HG02571 (cell line): Measurements from ENCODE around the gene TTYH2.

Source experiments
- ATAC-seq: cut with Tn5 transposase; IDR thresholded peaks from one replicate; pipeline ENCODE4 v1.9.1; 2021; ENCODE audit warnings: mild to moderate bottlenecking, moderate library complexity; ENCODE audit not compliant: unreplicated experiment

The TTYH2 gene

DNA sequence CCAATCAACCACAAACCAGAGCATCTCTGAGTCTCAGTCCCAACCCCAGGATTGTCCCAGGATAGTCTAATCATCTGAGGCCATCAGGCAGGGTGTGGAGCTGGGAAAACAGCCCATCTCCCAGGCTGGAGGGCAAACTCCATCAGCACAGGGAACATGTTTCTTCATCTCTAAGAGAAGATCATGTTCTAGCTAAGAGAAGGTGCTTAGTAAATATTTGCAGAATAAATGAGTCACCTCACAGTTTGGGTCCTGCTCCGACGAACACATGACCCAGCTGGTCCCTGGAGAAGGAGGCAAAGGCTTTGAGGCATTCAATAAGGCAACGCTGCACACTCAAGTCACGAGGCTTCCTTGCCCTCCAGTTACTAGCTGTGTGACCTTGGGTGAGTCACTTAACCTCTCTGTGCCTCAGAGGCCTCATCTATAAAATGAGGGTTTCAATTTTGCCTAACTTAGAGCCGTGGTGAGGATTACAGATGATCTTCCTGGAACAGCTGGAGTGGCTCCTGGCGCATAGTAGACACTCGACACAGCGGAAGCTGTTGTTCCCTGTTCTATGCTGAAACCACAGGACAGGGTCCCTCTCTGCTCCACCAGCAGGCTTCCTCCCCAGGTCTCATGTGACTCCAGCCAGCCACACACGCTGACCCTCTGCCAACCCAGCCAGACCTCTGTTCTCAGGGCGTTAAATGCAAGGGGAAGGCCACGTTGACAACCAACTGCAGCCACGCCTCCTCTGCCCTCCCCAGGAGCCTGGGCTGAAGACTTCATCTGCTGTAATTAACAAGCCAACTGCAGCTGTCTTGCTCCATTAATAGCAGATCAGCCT lies 20.2 kb upstream of the TTYH2 start:
- ATAC-seq, result no peak

DNA sequence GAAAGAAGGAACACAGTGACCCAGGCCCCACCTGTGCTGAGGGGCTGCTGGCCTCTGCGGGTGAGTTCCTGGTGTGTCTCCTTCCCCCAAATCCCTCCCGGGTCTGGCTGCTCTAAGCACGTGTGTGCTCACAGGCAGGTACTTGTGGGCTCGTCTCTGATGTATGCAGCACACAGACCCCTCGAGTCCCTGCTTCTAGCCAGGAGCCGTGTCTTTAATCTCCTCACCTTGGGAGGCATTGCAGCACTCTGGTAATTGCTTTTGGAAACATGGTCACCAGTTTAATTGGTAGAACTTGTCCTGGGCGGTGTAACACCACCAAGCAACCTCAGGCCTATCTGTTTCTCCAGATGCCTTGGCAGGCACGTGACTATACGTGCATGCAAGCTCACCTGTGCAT lies 18.7 kb upstream of the TTYH2 start:
- ATAC-seq, result no peak

DNA sequence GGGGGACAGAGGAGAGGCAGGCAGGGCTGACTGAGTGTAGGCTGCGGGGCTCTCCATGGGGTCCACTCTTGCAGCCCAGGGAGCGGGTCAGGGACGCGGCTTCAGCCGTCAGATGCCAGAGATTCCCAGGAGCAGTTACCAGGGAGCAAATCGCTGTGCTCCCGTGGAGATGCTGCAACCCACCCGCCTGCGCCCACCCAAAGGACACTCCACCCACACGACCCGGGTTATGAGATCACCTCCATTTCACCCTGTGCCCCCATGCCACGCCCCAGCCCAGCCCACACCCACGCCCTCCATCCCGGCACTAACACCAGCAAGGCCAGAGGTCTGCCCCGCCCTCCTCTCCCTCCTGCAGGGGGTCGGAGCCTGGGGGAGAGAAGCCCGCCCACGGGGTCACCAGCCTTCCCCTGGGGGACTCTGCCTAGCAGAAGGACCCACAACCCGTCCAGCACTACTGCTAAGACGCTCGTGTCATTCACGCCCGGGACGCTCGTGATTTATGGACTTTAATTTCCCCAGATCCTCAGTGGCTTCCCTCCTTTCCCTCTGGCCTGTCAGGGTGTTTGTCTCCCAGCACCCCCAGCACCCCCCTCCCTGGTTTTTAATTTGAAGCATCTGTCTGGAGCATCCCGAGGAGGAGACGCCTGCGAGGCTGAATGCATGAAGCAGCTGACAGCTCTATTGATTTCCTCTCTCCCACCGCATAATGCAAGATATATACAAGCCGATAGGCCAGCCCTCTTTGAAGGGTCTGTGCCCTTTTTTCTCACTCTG lies 16.6 kb upstream of the TTYH2 start:
- ATAC-seq, result no peak

DNA sequence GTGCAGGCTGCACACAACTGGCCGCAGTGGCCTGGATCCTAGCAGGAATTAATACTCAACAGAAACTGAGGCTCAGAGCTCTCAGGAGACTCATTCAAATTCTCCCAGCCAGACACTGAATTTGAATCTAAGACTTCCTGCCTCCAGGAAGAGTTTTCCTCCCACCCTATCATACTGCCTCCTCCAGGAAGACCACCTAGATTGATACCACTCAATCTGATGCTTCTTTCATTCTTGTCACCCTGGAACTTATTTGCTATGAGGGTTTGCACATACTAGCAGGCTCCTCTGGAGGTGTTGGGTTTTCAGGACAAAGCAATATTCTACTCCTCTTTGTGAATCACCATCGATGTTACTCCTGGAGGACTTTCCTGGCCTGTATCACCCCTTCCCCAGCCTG lies 15.6 kb upstream of the TTYH2 start:
- ATAC-seq, result no peak

DNA sequence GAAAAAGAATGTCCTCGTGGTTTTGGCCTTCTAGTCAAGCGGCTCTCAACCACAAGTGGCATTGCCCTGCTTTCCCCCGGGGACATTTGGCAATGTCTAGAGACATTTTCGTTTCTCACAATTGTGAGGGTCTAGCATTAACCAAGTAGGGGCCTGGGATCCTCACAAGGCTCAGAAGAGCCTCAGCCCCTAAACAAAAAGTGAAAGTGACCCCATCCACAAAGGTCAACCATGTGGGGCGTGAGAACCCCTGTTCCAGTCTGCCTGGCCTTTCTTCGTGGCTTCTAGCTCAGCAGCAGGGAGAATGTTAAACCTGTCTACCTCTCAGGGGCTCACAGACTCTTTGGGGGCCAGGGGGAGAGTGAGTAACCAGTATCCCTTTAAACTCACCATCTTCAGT lies 14.7 kb upstream of the TTYH2 start:
- no peak for ATAC-seq

DNA sequence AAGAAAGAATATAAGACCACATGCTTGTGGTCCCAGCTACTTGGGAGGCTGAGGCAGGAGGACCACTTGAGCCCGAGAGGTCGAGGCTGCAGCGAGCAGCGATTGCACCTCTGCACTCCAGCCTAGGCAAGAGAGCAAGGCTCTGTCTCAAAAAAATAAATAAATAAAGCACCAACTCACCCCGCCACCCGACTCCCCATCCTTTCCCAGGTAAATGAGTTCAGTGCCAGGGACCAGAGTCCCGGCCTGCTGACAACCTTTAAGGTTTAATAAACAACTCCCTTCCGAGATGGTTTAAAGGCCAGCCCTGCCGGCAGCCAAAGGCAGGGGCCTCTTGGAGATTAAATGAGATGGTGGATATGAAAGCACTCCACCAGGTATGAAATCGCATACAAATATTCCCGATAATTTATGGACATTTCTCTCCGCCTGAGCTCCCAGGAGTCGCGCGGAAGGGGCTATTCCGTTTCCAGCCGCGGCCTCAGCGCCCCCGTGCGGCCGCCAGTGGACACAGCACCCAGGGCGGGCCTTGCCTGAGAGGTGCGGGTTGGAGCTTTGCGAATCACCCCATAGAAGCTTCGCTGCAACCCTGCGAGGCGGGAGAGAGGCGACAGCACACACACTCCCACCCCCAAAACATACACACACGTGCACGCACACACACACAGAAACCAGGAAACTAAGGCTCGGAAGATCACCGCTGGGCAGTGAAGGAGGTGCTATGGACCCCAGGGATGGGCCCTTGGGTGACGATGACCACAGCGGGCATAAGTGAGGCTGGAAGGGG lies 13.9 kb upstream of the TTYH2 start:
- no peak for ATAC-seq

DNA sequence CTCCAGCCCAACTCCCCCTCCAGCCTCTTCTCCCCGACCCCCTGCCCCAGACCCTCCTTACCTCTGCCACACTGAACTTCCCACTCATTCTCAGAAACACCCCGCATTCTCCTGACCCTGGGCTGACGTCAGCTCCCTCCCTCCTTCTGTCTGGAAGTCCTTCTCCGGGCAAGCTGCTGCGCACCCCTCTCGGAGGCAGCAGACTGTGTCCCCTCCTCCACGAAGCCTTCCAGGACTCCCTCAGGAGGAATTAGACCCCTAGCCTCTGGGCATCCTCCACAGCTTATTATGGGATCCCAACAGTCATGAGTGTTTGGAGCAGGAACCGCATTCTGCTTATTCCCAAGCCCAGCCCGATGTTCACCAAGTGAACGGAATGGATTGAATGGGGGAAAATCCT lies 13.3 kb upstream of the TTYH2 start:
- no peak for ATAC-seq

DNA sequence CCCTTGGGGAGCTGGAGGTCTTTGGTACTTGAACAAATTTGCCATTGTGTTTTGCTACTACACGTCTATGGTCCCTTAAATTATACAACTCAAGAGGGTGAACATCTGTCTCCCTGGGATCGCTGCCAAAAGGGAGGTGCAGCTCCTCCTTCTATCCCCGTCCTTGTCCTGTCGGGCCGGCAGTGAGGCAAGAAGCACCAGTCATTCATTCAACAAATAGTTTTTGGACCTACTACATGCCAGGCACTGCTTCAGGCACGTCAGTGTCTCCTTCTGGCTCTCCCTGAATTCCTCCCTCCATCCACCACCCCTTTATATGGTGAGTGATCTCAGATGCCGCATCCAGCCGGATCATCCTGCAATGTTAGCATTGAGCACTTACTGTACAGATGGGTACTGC lies 12.1 kb upstream of the TTYH2 start:
- no peak for ATAC-seq

DNA sequence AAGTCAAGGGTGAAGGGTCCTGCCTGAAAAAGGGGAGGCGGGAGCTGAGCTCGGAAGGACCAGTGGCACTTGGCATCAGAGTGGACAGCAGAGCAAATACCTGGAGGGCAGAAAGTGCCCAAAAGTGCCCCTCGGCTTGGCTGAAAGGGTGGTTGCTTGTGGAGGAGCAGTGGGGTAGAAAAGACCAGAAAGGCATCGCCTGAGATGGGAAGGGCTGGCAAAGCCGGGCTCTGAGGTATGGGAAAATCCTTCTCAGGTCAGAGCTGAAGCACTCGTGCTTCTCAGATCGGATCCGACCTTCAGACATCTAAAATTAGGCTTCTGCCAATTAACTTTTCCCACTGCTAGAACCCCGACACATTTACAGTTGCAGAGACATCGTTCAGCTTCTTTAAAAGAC lies 11.4 kb upstream of the TTYH2 start:
- ATAC-seq, result no peak

DNA sequence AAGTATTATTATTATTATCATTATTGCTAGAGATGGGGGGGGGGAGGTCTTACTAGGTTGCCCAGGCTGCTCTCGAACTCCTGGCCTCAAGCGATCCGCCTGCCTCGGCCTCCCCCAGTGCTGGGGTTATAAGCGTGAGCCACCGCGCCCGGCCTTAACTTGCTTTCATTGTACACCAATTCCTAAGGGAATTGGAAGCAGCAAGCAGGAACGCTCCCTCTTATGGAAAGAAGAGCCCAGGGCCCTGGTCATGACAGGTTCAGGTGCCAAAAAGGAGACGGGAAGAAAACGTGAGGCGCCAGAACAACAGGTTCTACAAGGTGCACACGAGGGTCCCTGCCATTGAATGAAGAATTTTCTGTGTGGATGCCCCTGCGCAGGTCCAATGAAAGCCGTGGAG lies 10.4 kb upstream of the TTYH2 start:
- no peak for ATAC-seq

DNA sequence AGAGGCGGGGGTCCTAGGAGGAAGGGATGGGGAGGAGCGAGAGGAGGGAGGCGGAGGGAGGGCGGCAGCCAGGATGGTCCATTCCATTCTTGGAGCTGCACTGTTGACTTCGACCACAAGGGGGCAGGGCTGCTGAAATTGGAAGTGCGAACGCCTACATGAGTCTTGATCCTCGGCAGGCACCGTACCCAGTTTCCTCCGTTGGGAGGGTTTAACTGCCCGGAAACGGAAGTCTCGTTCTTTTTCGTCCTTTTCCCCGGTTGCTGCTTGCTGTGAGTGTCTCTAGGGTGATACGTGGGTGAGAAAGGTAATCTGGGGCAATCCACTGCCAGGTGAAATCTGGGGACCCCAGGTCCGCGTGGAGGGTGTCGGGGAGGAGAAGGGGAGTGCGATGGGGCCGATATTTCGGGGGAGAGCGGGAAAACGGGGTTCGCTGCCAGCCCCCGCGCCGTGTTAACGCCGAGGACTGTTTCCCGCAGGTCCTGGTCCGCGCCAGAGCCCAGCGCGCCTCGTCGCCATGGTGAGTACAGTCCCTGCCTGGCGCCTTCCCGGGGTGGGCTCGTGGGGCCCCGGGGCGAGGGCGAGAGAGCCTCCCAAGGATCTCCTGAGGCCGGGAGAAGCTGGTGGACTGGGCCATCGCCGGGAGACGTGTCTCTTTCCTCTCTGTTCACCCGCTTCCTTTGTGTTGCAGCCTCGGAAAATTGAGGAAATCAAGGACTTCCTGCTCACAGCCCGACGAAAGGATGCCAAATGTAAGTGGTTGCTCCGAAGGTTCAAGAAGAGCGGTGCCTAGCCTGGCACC lies 9.7 kb upstream of the TTYH2 start, which contains the start of gene RPL38:
TSS of gene RPL38 (plus strand) at position 240 of the 802 bp plus-strand sequence. CDS start at position 518, 278 bp downstream.
- ATAC-seq, result no peak

DNA sequence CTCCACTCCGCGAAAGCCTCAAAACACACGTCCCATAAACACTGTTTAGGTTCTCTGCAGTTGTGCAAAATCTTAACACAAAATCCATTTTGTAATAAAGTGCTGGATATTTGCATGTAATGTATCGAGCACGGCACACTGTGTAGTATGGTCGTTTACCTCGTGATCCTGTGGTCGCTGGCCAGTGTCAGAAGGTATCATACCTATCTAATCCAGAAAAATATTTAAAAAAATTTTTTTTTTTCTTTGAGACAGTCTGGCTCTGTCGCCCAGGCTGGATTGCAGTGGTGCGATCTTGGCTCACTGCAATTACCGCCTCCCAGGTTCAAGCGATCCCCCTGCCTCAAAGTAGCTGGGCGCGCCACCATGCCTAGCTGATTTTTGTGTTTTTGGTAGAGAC lies 8.9 kb upstream of the TTYH2 start:
- no peak for ATAC-seq

DNA sequence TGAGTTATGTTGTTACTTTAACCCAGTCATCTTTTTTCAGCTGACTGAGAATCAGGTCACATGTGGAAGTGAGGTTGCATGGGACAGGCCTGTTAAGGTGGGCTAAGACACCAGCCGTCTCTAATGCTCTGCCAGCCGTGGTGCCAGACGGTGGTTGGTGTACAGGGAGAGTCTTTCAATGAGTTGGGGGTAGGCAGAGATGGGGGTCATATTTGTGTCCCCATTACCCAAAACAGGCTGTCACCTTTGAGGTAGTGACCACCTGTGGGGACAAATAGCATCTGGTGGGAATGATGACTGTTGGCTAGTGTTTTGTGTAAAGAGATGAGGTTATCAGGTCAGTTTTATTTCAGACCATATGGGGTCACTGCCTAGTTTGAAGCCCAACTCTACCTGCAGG lies 8.1 kb upstream of the TTYH2 start:
- no peak for ATAC-seq

DNA sequence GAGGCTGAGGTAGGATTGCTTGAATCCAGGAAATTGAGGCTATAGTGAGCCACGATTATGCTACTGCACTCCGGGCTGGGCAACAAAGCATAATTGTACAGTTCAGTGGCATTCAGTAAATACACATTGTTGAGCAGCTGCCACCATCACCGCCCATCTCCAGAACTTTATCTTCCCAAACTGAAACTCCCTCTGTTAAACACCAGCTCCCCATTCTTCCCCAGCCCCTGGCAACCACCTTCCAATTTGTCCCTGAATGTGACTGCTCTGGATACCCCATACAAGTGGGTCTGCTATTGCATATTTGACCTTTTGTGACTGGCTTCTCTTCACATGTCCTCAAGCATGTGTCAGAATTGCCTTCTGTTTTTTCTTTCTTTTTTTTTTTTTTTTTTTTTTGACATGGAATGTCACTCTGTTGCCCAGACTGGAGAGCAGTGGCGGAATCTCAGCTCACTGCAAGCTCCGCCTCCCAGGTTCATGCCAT lies 7.0 kb upstream of the TTYH2 start:
- no peak for ATAC-seq

DNA sequence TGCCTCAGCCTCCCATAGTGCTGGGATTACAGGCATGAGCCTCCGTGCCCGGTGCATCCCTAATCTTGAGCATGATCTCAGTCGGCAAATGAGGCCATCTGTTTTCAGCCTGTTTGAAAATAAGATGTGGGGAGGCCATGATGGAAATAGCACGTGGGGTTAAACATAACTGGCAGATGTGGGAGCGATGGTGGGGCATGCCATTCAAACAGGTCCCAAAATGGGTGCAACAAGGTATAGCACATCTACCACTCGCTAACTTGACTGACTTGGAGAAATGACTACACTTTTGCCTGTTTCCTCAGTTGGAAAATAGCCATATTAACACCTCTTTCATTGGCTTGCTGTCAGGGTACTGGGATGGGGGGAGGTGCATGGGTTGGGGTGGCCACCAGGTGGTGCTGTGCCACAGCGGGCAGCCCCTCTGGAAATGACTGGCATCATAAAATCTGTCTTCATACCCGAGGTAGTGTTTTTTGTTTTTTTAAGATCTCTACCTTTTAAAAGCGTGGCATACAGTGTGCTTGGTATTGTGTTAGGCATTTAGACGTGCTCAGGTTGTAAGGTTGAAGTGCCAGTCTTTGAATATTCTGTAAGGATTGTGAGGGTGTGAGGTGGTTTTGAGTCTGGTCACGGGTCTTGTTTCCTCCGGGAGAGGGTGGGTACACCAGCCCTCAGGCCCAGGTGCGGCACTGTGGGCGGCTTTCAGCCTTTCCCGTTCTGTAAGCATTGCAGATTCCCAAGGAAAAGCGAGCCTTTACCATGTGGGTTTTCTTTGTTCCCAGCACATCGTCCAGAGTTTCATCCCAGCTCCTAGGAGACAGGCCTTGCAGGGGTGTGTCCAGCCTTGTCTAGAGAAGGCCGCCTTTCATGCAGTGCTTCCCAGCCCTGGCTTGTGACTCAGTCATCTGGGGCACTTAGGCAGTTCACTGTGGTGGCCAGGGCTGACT lies 2.9 kb upstream of the TTYH2 start:
- ATAC-seq, result no peak

DNA sequence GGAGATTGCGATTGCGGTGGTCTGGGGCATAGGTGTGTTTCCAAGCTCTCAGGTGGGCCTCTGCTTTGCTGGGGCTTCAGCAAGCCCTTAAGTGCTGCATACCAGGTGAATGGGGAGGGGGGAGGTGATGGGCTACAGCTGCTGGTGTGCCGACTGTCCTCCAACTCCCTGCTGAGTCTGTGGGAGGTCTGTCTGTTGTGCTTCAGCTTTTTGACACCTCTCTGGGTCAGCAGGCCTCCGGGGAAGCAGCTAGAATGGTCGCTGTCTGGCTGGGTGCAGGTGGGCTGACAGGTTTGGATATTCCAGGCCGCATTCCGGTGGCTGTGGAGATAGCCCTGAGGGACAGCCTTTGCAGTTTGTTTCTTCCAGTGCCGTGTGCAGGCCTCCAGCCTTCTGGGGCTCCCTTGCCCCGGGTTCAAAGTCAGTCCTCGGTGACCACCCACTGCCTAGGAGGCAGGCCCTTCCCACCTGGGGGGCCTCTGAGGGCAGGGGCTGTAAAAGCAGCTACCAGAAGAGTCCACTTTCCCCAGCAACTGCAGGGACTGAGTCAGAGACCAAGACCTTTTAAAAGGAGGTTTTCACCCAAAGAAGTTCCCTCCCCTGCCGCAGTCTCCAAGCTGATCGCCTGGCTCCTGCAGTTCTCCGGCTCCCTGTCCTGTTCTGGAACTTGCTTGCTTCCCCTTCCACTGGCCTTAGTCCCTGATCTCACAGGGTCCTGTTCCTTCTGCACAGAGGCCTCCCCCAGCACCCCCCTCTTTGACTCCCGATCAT lies 2.0 kb upstream of the TTYH2 start:
- ATAC-seq, result no peak

DNA sequence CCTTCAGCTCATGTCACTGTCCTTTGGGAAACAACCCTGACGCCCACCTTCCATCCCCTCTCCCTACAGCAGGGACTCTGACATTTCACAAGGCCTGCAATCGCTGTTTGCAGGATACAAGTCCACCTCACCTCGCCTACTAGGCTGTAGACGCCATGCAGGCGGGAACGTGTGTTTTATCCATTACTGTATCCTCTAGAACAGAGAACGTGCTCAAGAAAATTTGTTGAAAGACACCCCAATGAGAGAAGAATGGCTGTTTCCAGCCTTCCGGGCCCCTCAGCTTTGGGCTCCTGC lies 1.5 kb upstream of the TTYH2 start:
- no peak for ATAC-seq

DNA sequence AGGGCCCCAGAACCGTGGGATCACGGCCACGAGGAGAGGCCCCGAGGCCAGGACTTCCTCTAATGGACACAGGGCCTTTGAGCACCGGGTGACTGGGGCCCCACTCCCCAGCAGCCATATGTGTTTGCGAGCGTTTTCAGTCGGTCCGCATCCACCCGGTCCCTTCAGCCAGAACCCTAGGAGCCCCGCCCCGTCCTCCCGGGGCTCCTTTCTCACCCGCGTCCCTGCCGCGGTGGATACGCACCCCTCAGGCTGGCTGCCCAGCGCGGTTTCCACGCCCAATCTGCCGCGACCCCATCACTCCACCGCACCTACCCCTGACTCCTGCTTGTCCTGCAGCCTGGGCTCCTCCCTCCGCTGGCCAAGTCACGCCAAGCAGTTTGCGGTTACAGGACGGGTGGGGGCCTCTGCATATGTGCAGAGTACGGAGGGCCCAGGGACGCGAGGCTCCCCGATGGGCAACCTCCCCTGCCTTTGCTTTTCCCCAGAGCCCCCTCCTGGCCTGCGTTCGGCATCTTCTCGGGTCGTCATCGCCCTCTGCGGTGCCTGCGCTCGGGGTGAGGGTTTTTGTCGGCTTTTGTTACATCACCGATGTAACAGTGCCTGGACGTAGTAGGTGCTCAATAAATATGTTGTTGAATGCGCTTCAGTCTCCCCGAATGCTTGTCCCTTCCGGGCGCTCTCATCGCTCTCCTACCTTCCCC lies 1.0 kb upstream of the TTYH2 start:
- no peak for ATAC-seq
